ENCODE data around the gene KISS1R. TPM values are rescaled to one million over a fixed set of nuclear protein-coding genes. Genes with fewer than 3 reads are reported as not detected.

KISS1R gene
- total RNA-seq, result not detected

DNA sequence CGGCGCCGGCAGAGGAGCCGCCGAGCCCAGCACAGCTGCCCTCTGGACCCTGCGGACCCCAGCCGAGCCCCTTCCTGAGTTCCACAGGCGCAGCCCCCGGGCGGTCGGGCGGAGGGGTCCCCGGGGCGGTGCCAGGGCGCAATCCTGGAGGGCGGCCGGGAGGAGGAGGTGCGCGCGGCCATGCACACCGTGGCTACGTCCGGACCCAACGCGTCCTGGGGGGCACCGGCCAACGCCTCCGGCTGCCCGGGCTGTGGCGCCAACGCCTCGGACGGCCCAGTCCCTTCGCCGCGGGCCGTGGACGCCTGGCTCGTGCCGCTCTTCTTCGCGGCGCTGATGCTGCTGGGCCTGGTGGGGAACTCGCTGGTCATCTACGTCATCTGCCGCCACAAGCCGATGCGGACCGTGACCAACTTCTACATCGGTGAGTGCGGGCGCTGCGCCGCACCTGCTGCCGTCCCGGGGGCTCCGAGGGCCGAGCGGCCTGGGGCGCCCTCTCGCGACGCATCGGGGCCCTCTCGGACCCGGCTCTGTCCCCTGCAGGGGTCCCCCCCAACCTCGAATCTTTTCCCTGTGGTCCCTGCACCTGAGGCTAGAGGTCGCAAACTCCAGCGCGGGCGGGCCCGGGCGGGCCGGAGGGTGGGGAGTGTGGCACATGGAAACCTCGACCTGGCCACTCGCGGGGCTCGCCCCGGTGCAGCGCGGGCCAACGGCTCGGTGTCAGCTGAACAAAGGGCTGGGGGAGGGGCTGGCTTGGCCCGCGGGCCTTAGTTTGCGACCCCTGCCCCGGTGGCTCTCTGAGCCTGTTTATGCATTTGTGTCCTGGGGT, at the start of gene KISS1R:
Gene KISS1R (plus strand): TSS at position 11 of the 829 bp plus-strand sequence. CDS start 170 bp downstream, at position 181.

DNA sequence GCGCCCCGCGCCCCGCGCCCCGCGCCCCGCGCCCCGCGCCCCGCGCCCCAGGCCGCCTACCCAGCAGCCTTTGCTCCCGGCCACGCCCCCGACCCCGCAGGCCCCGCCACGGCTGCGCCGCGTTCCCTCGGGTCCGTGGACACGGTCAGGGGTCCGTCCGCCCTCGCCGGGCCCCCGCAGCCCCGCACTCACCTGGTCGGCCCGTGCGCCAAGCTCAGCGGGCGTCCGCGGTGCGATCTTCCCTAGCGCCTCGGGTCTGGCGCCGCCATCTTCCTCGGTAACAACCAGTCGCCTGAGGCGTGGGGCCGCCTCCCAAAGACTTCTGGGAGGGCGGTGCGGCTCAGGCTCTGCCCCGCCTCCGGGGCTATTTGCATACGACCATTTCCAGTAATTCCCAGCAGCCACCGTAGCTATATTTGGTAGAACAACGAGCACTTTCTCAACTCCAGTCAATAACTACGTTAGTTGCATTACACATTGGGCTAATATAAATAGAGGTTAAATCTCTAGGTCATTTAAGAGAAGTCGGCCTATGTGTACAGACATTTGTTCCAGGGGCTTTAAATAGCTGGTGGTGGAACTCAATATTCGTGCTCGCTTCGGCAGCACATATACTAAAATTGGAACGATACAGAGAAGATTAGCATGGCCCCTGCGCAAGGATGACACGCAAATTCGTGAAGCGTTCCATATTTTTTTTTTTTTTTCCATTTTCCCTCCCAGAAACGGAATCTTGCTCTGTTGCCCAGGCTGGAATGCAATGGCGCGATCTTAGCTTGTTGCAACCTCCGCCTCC, 24.0 kb upstream of the KISS1R start, which contains the start of the genes MED16 and RNU6-9:
Gene MED16 (minus strand): TSS at position 294 of the 796 bp plus-strand sequence. CDS start 2,056 bp downstream, outside the sequence.
Gene RNU6-9 (plus strand): TSS at position 591 of the 796 bp plus-strand sequence.

DNA sequence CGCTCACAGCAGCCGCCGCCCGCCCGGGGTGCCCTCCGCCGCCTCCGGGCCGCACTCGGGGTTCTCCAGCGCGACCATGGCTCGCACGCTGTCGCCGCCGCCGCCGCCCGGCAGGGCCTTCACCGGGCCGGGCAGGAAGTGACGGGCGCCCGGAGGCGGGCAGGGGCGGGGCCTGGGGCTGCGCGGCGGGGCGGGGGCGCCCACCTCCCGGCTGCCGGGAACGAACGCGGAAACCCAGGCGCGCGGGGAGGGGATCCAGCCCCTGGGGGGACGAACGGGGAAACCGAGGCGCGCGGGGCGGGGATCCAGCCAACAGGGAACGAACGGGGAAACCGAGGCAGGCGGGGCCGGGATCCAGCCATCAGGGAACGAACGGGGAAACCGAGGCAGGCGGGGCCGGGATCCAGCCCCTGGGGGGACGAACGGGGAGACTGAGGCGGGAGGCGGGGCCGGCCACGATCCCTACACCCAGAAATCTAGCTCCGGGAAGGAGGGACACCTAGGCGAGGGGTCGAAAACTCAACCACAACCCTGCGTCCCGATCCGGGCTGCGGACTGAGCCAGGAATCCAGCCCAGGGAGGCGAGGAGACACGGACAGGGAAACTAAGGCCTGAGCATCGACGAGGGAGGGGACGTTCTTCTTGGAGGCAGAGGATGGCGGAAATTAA, 3.9 kb upstream of the KISS1R start, which contains the start of gene R3HDM4:
Gene R3HDM4 (minus strand): TSS at position 140 of the 669 bp plus-strand sequence. CDS start 62 bp downstream, at position 78.

DNA sequence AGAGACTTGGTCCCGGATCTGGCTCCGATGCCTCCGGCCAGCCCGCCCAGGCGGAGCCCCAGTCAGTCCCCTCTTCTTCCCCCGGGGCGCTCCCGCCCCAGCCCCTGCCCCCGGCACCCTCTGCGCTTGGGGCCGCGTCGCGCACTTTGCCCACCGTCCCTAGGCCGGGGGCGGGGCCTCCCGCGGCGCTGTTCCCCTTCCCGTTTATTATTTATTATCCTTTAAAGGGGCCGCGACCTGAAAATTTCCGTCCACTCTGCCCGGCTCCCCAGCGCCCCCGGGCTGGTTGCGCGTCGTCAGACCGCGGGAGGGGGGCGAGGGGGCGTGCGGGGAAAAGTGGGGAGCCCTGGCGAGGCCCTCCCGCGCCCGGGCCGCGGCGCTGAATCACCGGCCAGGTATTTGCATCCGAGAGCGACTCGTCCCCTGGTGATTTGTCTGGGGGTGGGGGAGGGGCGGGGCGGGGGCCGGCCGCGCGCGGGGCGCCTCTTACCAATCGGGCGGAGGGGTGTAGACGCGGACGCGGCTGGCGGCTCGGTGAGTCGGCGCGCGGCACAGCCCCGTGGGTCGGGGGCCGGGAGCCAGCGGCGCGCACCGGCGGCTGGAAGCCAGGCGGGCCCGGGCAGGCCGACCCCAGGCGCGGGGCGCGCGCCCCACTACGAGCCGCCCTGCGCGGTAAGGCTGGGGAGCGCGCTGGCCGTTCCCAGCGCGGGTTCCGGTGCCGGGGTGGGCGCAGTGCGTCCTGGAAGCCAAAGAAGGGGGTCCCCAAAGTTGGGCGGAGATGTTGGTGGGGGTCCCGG, 8.6 kb downstream of the KISS1R start, which contains the start of gene ARID3A:
Gene ARID3A (plus strand): TSS at position 510 of the 797 bp plus-strand sequence. CDS start 3,494 bp downstream, outside the sequence.

Small RNA genes within 50 kb of the gene (small RNA-seq; reads per million reads assigned to genes)
- gene RNU6-9, result 7.0 to 71.3 reads per million in 2 donors

Other genes starting within 250 kb of the KISS1R start
- 10 to 100 TPM; 18.6 to 54.0 TPM for gene FSTL3, start 240.9 kb upstream of the KISS1R start, total RNA-seq
- not detected for gene PRSS57, start 221.9 kb upstream of the KISS1R start, total RNA-seq
- gene PALM, start 208.4 kb upstream of the KISS1R start, total RNA-seq, result 10 to 100 TPM in 1 of 2 donors, 1 to 10 TPM in 1; 6.0 to 10.3 TPM
- not detected for gene MISP, start 166.2 kb upstream of the KISS1R start, total RNA-seq
- 100 to 1,000 TPM; 124 to 198 TPM for gene PTBP1, start 119.9 kb upstream of the KISS1R start, total RNA-seq
- gene PLPPR3, start 95.4 kb upstream of the KISS1R start, total RNA-seq, result under 1 TPM in 1 of 2 donors, not detected in 1; 0.33 TPM
- gene AZU1, start 89.5 kb upstream of the KISS1R start, total RNA-seq, result not detected
- gene PRTN3, start 76.3 kb upstream of the KISS1R start, total RNA-seq, result not detected
- gene ELANE, start 65.0 kb upstream of the KISS1R start, total RNA-seq, result not detected
- under 1 TPM in 1 of 2 donors, not detected in 1; 1.00 TPM for gene CFD, start 57.7 kb upstream of the KISS1R start, total RNA-seq
- gene MED16, start 24.1 kb upstream of the KISS1R start, total RNA-seq, result 10 to 100 TPM; 22.4 to 23.0 TPM
- not detected for gene RNU6-9, start 23.8 kb upstream of the KISS1R start, total RNA-seq
- gene R3HDM4, start 4.1 kb upstream of the KISS1R start, total RNA-seq, result 10 to 100 TPM; 20.6 to 23.3 TPM
- 10 to 100 TPM; 11.0 to 12.0 TPM for gene ARID3A, start 8.7 kb downstream of the KISS1R start, total RNA-seq
- 10 to 100 TPM; 60.6 to 65.3 TPM for gene WDR18, start 67.0 kb downstream of the KISS1R start, total RNA-seq
- under 1 TPM in 1 of 2 donors, not detected in 1; under 0.01 TPM for gene GRIN3B, start 83.1 kb downstream of the KISS1R start, total RNA-seq
- gene TMEM259, start 103.8 kb downstream of the KISS1R start, total RNA-seq, result 100 to 1,000 TPM; 109 to 124 TPM
- gene RNU6-2, start 104.2 kb downstream of the KISS1R start, total RNA-seq, result not detected
- gene CNN2, start 109.3 kb downstream of the KISS1R start, total RNA-seq, result 10 to 100 TPM; 22.0 to 48.6 TPM
- 10 to 100 TPM in 1 of 2 donors, 1 to 10 TPM in 1; 9.0 to 14.8 TPM for gene ABCA7, start 122.8 kb downstream of the KISS1R start, total RNA-seq
- 1 to 10 TPM in 1 of 2 donors, under 1 TPM in 1; 0.69 to 4.0 TPM for gene ARHGAP45, start 149.8 kb downstream of the KISS1R start, total RNA-seq
- gene POLR2E, start 178.0 kb downstream of the KISS1R start, total RNA-seq, result 100 to 1,000 TPM in 1 of 2 donors, 10 to 100 TPM in 1; 69.2 to 110 TPM
- 100 to 1,000 TPM; 109 to 195 TPM for gene GPX4, start 186.7 kb downstream of the KISS1R start, total RNA-seq

Measured in melanocyte of skin (primary cell).